HG03159 (cell line): ENCODE data around the gene APOBEC3H.
"Not testable (repeated sequence)": the region's sequence is repeated elsewhere in the genome, so short reads cannot be mapped to it uniquely, and the experiment has no call there.

Experiments
- ATAC-seq: cut with Tn5 transposase; IDR thresholded peaks from one replicate; pipeline ENCODE4 v1.9.1; 2021; ENCODE audit warnings: mild to moderate bottlenecking, moderate library complexity; ENCODE audit not compliant: unreplicated experiment

APOBEC3H gene

GRCh38 chr22:39097098-39098020, at the start of gene APOBEC3H:
Gene APOBEC3H (plus strand): TSS chr22:39097244. CDS start chr22:39100279, 3,035 bp downstream.
- ATAC-seq = no peak

- ATAC-seq = not testable (repeated sequence)
These were observed 47.6 kb upstream of the APOBEC3H start for GRCh38 chr22:39049486-39049885.

- not testable (repeated sequence) for ATAC-seq
These were observed 45.1 kb upstream of the APOBEC3H start for GRCh38 chr22:39051844-39052495.

GRCh38 chr22:39055658-39056057, 41.4 kb upstream of the APOBEC3H start:
- no peak for ATAC-seq

- ATAC-seq = not testable (repeated sequence)
These were observed 35.8 kb upstream of the APOBEC3H start for GRCh38 chr22:39061290-39061689.

GRCh38 chr22:39061951-39062350, 35.1 kb upstream of the APOBEC3H start:
- ATAC-seq = not testable (repeated sequence)

- not testable (repeated sequence) for ATAC-seq
These were observed 33.1 kb upstream of the APOBEC3H start for GRCh38 chr22:39063904-39064303.

GRCh38 chr22:39066442-39067276, 30.4 kb upstream of the APOBEC3H start:
- not testable (repeated sequence) for ATAC-seq

- no peak for ATAC-seq
These were observed 28.8 kb upstream of the APOBEC3H start for GRCh38 chr22:39068033-39068785.

- ATAC-seq = no peak
These were observed 26.9 kb upstream of the APOBEC3H start for GRCh38 chr22:39070186-39070585.

GRCh38 chr22:39072581-39072981, 24.5 kb upstream of the APOBEC3H start:
- ATAC-seq = not testable (repeated sequence)

- ATAC-seq = no peak
These were observed 23.1 kb upstream of the APOBEC3H start for GRCh38 chr22:39073981-39074380.

- not testable (repeated sequence) for ATAC-seq
These were observed 20.7 kb upstream of the APOBEC3H start for GRCh38 chr22:39076155-39077025.

GRCh38 chr22:39077026-39077840, 19.8 kb upstream of the APOBEC3H start, which contains the start of gene APOBEC3G:
Gene APOBEC3G (plus strand): TSS chr22:39077275. CDS start chr22:39077362, 87 bp downstream.
- peak; percentile 84 for ATAC-seq

- not testable (repeated sequence) for ATAC-seq
These were observed 19.1 kb upstream of the APOBEC3H start for GRCh38 chr22:39077912-39078311.

- ATAC-seq = no peak
These were observed 18.7 kb upstream of the APOBEC3H start for GRCh38 chr22:39078329-39078728.

GRCh38 chr22:39079054-39079637, 17.9 kb upstream of the APOBEC3H start:
- not testable (repeated sequence) for ATAC-seq
